ENCODE measurements around the gene TCHP.
A peak's percentile ranks its signal among the peaks of the same experiment; 100 is the strongest.

Gene TCHP

GRCh38 chr12:109944561-109945359 is 44.7 kb downstream of the TCHP start:
- DNase-seq (ENCODE audit: low read depth): peak; percentile 45
- H3K4me3 ChIP-seq (replicated peaks; ENCODE audit: low read depth, low read length): no peak overlapping the region
- no peak for TF ChIP-seq CTCF (IDR thresholded peaks at IDR 0.05; ENCODE audit: low read length, missing control alignments)

DNA sequence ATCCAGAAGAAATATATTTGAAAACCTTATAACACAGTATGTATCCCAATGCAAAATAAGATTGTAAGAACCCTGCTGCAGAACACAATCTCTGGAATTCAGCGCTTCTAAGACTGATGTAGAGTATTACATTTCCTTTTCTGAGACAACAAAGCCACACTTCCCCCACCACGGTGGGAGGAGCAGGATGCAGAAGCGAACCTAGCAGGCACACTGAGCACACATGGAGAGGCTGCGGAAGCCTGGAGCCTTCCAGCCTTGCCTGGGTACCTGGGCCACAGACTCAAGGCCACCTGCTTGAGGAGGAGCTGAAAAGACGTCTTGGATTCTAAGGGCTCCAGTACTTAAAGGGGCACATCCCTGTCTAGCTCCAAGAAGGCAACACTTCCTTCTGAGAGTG is 46.4 kb downstream of the TCHP start:
- TF ChIP-seq CTCF (IDR thresholded peaks at IDR 0.05; ENCODE audit: low read length, missing control alignments): no peak
- DNase-seq (ENCODE audit: low read depth): peak; percentile 44
- no peak overlapping the region for H3K4me3 ChIP-seq (replicated peaks; ENCODE audit: low read depth, low read length)

DNA sequence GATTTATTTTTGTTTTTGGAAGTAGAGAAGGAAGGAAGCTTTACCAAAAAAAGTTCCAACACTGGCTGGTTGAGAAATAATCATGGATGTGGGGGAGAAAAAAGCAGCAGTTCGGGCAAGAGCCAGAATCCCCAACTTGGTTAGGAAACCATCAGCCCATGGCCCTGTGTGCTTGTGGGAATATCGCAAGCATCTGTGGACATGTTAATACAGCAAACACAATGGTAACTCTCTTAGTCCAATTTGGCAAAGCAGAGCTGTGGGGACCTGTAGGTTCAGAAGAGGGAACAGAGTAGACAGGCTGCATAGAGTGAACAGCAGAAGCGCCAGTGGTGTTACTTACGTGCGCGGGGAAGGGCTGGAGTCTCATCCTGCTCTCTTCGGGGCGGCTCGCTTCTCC is 46.8 kb downstream of the TCHP start:
- TF ChIP-seq CTCF (IDR thresholded peaks at IDR 0.05; ENCODE audit: low read length, missing control alignments): no peak
- DNase-seq (ENCODE audit: low read depth): no peak
- no peak overlapping the region for H3K4me3 ChIP-seq (replicated peaks; ENCODE audit: low read depth, low read length)

DNA sequence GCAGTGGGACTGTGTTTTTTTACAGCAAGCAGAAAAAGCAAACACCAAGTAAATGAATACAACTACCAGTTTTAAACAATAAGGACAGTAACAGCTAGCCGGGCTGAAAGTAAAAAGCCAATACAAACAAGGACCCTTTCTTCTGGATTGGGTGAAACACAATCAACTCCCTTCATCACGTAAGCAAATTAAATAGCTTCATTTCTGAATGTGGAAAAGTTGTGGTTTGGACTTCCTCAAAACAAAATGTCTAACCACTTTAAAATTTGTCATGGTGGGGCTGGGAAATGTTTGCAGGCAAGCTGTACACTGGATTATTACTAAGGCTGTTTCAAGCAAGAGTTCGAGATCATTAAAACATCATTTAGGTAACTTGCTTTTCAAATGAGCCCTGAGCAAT is 47.4 kb downstream of the TCHP start:
- TF ChIP-seq CTCF (IDR thresholded peaks at IDR 0.05; ENCODE audit: low read length, missing control alignments): no peak
- DNase-seq (ENCODE audit: low read depth): peak; percentile 45
- no peak overlapping the region for H3K4me3 ChIP-seq (replicated peaks; ENCODE audit: low read depth, low read length)

DNA sequence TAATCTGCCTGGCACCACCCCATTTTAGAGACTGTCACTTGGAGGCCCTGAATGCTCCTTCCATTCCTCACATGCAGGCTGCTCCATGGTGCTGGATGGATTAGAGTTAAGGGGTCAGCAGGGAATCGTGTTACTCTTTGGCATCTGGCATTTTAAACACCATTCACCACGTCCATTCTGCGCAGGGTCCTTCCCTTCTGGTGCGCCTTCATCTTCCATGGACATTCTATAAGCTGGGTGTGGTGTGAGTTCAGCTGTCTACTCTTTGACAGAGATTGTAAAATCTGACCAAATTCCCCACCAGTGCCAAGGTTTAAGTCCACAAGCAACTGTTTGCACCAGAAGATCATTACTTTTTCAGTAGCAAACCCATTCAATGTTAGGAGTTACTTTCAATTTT is 48.3 kb downstream of the TCHP start:
- H3K4me3 ChIP-seq (replicated peaks; ENCODE audit: low read depth, low read length): no peak overlapping the region
- DNase-seq (ENCODE audit: low read depth): no peak
- TF ChIP-seq CTCF (IDR thresholded peaks at IDR 0.05; ENCODE audit: low read length, missing control alignments): no peak

DNA sequence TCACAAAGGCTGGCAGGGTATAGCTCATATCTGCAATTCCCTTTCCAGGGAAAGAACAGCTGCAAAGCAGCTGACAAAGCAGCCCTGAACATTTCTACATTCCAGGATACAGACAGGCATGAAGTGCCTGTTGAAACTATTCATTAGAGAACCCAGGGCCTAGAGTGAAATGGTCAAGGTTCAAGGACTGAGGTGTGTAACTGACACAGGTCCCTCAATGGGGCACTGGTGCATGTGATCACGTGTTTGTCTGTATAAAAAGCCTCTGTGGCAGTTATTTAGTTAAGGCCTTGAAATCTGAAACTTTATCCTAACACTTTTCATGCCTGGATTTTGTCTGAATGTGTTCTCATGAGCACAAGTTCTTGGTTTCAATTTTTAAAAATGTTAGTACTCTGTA is 49.0 kb downstream of the TCHP start:
- DNase-seq (ENCODE audit: low read depth): peak; percentile 63
- no peak overlapping the region for H3K4me3 ChIP-seq (replicated peaks; ENCODE audit: low read depth, low read length)
- TF ChIP-seq CTCF (IDR thresholded peaks at IDR 0.05; ENCODE audit: low read length, missing control alignments): no peak

DNA sequence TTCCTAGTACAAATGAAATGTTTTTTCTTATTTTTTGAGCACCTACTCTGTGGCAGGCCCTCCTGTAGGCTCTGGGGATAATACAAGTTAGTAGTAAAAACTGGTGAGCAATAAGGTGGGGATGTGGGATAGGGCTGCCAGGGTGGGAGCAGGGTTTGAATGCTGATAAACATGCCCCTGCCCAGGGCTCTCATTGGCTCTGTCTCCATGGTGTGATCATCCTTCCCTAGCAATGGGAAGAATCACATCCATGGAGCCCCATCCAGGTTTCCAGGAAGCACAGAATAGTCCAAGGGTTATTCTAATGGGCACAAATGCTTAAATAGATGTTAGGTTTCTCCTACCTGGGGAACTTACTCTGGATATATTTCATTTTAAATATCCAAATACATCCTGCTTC is 50.6 kb downstream of the TCHP start:
- no peak for TF ChIP-seq CTCF (IDR thresholded peaks at IDR 0.05; ENCODE audit: low read length, missing control alignments)
- DNase-seq (ENCODE audit: low read depth): no peak
- no peak overlapping the region for H3K4me3 ChIP-seq (replicated peaks; ENCODE audit: low read depth, low read length)
